ENCODE measurements around the gene C9orf152.
"Not testable (repeated sequence)": the region's sequence is repeated elsewhere in the genome, so short reads cannot be mapped to it uniquely, and the experiment has no call there.

Gene C9orf152

GRCh38 chr9:110214090-110214489, 6.1 kb upstream of the C9orf152 start:
- peak; percentile 74 for DNase-seq

DNA sequence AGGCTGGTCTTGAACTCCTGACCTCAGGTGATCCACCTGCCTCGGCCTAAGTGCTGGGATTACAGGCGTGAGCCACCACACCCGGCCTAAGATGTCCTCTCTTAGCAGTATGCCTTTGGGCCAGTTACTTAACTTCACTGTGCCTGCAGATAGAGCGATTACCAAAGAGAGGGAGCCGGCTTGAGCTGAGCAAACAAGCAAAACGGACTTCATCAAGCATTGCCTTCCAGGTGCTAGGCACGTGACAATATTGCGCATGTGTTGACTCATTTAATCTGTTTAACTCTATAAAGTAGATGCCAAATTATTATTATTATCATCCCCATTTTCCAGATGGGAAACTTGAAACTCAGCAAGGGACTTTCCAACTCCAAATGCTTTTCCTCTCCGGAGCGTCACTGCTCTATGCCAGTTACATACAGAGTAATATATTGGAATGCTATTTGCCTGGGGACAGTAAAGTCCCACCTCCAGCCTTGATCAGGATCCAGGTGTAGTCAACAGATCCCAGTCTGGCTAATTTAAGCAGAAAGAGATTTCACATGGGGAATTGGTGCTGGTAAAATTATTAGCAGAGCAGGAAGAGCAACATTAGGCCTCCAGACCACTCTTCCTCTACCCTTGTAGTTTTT, 5.6 kb upstream of the C9orf152 start:
- DNase-seq: no peak

GRCh38 chr9:110207071-110207641, 803 bp downstream of the C9orf152 start:
- peak; percentile 64 for DNase-seq

DNA sequence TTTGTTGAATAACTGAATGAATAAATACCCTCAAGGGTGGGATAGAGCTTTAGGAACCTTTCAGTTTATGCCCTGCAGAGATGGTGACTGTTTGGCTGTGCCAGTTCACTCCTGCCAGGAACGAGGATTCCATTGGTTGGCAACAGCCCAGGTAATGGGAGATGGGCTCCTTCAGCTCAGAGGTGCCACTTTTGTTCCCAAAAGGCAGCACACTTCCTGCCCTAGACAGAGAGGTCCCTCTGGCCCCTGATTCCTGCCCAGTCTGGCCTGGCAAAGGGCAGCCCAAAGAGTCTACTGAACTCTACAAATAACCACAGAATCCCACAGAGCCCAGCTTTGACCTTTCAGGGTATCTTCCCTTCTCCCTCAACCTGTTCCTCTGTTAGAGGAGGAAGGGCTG, 1.6 kb downstream of the C9orf152 start:
- no peak for DNase-seq

- not testable (repeated sequence) for DNase-seq
Measured at GRCh38 chr9:110205612-110206011, 2.3 kb downstream of the C9orf152 start.

- no peak for DNase-seq
Measured at GRCh38 chr9:110202232-110202631, 5.7 kb downstream of the C9orf152 start.

- DNase-seq: peak; percentile 6
Measured at GRCh38 chr9:110199643-110200042, 8.3 kb downstream of the C9orf152 start.

- peak; percentile 31 for DNase-seq
Measured at GRCh38 chr9:110198357-110198756, 9.6 kb downstream of the C9orf152 start.

DNA sequence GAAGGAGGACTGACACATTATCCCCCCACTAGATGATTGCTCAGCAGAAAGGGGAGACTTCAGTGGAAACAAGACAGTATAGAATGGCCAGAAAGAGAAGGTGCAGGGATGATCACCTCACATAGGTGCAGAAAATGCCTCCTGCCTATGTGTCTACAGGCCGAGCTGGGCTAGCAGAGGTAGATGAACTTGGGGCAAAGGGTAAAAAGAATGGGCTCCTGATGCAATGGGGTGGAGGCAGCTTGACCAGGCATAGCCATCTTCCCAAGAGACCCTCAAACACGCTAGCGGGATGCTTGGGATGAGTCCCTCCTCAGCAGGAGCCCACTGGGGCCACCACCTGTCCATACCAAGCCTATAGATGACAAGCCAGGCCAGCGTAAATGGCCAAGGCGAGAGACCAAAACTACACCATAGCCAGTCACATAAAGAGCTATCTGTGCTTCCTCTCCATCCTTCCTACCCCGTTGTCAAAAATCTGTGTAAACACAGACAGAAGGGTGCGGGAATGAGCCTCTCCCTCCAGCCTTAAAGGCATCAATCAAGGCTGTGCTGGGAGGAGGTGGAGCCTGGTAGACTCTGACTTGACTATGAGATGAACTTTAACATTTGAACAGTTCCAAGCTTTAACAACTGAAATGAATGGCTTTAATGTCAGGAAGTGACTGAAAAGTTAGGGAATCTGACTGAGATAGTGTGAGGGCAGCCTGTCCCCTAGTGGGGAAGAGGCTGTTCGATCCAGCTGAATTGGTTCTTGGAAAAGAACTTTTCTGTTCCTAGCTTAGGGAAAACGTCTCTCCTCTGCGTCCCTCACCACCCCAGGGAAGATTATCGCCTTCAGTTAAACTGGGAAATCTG, 10.4 kb downstream of the C9orf152 start:
- no peak for DNase-seq

DNA sequence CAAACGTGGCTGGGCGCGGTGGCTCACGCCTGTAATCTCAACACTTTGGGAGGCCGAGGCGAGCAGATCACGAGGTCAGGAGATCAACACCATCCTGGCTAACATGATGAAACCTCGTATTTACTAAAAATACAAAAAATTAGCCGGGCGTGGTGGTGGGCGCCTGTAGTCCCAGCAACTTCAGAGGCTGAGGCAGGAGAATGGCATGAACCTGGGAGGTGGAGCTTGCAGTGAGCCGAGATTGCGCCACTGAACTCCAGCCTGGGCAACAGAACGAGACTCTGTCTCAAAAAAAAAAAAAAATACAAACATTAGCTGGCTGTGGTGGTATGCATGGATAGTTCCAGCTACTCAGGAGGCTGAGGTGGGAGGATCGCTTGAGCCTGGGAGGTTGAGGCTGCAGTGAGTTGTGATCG, 11.9 kb downstream of the C9orf152 start:
- not testable (repeated sequence) for DNase-seq

GRCh38 chr9:110192531-110193261, 15.3 kb downstream of the C9orf152 start:
- peak; percentile 33 for DNase-seq

- no peak for DNase-seq
Measured at GRCh38 chr9:110191615-110192014, 16.3 kb downstream of the C9orf152 start.

GRCh38 chr9:110189559-110190320, 18.2 kb downstream of the C9orf152 start:
- no peak for DNase-seq

DNA sequence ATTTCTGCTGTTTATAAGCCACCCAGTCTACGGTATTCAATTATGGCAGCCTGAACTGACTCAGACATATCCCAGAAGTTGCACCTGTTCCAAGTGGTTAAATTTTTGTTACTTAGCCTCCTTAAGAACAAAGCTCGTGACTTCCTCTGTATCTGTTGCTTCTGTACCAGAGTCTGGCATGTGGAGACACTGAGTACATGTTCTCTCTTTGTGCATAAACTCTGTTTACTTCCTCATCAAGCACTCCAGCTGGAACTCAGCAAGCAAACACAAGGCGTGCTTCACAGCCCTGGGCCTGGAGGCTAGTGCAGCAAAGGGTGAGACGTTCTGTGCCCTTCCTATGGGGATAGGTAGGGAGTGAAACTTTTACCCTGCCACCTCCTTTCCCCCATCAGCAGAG, 19.0 kb downstream of the C9orf152 start:
- no peak for DNase-seq

DNA sequence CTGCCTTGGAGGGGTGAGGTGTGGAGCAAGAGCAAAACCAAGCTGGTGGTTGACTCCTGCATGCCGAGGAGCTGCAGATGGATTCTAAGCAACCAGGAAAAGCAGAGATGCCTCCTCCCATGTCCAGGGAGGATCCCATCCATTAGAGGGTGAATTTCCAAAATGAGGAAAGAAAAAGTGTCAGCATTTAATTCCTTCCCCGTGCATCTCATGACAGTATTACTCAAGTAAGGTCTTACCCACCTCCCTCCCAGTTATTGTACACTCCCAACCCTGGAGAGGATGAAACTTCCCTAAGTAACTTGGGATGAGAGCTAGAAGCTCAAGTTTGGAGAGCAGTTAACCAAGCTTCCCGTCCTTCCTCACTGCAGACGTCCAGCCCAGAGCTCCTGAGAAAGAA, 19.9 kb downstream of the C9orf152 start:
- DNase-seq: no peak

DNA sequence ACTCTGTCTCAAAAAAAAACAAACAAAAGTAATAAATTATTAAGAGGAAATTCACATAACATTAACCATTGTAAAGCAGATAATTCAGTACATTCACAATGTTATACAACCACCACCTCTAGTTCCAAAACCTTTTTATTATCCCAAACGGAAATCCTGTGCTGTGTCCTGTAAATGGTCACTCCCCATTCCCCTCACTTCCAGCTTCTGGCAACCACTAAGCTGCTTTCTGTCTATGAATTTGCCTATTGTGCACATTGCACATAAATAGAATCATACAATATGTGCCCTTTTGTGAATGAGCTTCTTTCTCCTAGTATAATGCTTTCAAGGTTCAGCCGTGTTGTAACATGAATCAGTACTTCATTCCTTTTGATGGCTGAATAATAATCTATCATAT, 20.8 kb downstream of the C9orf152 start:
- no peak for DNase-seq

GRCh38 chr9:110186254-110186653, 21.7 kb downstream of the C9orf152 start:
- peak; percentile 35 for DNase-seq

DNA sequence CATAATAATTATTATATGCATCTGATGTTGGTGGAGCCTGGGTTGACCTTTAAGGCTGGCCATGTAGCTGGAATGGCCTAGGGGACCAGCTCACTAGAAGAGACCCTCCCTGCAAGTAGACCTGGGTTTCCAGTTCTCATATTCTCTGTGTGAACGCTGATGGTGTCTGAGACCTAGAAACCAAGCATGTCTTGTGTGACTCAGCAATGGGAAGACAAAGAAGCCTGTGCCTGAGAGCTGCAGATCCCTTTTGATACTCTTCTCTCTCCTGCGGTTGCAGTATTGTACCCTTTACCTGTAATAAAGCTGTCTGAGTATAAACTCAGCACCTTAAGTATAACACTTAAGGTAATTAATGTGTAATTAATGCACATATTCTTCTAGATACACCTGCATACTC, 22.2 kb downstream of the C9orf152 start:
- DNase-seq: peak; percentile 27

DNA sequence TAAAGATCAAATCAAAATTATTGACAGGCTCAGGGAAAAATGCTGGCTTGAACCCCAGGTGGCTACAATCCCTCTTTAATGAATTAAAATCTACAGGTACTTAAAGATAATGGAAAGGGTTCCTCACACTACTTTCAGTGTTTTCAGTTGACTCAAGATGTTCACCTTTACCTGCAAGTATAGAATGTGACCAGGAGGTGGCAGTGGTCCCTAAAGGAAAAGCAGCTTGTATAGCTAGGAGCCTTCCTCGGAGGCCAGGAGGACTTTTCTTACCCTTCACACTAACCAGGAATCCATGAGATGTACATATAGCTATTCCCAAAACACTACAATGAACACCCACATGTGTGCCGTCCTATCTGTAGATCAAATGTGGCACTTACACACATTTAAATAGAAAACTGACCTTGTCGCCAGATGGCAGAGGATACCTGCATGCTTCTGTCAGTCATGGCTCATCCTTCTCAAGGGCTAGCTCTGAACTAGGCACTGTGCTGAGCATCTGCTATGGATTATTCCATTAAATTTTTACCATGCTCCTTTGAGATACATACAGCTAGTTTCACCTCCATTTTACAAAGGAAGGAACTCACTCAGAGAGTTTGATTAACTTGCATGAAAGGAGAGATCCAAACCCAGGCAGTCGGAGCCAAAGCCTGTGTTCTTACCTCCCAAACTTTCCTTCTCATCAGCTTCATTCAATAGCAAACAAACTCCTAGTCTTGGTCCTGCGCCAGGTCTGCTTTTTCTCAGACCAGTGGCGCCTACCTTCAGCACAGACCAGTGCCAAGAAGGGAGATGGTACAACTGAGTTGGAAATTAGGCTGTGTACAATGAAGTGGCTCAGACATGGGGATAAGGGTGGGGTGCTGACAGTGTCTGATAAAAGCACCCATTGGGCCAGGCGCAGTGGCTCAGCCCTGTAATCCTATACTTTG, 24.5 kb downstream of the C9orf152 start:
- peak; percentile 82 for DNase-seq

DNA sequence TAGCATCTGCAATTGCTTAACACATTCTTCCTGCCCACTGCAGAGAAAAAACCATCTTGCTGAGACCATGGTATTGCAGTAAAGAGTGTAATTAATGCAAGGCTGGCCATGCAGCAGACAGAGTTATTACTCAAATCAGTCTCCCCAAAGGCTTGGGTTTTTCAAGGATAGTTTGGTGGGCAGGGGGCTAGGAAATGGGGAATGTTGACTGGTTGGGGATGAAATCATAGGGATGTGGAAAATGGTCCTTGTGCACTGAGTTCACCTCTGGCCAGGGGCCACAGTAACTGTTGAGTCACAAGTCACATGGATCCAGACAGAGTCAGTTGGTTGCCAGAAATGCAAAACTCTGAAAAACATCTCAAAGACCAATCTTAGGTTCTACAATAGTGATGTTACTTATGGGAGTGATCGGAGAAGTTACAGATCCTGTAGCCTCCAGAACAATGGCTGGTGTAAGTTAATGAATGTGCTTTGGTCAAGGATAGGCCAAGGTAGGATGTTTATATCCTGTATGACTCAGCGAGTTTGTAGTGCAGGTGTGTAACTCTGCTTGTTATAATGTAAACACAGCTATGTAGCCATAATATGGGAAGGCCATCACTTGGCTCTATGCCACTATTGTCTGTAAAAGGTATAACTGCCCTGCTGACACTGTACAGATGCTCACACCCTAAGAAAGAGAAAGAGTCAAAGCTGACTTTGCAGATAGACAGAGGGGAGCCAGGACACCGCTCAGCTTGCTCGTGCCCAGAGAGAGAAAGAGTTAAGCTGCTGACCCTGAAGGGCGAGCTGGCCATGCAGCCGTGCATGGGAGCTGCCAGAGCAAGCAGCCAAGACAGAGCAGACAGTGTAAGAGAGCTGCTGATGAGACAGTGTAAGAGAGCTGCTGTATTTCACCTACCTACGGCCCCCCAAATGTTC, 27.2 kb downstream of the C9orf152 start:
- peak; percentile 40 for DNase-seq

Data from islet precursor cell (in vitro differentiated cells).